Thyroid gland (tissue), 4 donors: Measurements from ENCODE around the gene ATPAF1.

ENCODE experiments used
- POLR2A ChIP-seq, 2 donors: fragments of 450-650 bp; IDR thresholded peaks; one replicate each; pipeline ENCODE4 v1.6.1; 2017; ENCODE audit warnings: antibody characterized with exemption in 2 of 2, mild to moderate bottlenecking in 2 of 2, moderate library complexity in 1 of 2
- TF ChIP-seq, protein P1 (sequence below), 6 experiments: fragments of 200-600 bp in 3 of 6; fragments of 450-650 bp in 3 of 6; sonication (generic) in 3 of 6; IDR thresholded peaks; one replicate each; pipeline ENCODE4 v1.5.1; 2016 to 2019; ENCODE audit warnings: antibody characterized with exemption in 6 of 6, mild to moderate bottlenecking in 2 of 6, inconsistent platforms in 1 of 6, moderate library complexity in 1 of 6

DNA sequence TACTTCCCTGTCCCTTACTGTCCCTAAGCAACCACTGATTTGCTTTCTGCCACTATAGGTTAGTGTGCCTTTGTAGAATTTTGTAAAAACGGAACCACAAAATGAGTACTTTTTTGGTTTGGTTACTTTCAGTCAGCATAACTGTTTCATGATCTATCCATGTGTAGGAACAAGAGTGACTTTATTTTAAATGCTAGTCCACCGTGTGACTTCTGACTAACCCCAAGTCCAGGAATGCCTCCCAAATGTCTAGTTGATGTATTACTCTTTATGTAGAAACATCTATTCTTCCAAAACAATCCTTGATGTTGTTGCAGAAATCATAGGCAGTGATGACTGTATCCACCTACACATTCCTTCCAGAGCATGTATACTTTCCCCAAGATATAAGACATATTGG is 21.3 kb downstream of the ATPAF1 start:
- TF ChIP-seq, protein P1, sequence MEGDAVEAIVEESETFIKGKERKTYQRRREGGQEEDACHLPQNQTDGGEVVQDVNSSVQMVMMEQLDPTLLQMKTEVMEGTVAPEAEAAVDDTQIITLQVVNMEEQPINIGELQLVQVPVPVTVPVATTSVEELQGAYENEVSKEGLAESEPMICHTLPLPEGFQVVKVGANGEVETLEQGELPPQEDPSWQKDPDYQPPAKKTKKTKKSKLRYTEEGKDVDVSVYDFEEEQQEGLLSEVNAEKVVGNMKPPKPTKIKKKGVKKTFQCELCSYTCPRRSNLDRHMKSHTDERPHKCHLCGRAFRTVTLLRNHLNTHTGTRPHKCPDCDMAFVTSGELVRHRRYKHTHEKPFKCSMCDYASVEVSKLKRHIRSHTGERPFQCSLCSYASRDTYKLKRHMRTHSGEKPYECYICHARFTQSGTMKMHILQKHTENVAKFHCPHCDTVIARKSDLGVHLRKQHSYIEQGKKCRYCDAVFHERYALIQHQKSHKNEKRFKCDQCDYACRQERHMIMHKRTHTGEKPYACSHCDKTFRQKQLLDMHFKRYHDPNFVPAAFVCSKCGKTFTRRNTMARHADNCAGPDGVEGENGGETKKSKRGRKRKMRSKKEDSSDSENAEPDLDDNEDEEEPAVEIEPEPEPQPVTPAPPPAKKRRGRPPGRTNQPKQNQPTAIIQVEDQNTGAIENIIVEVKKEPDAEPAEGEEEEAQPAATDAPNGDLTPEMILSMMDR (IDR thresholded peaks at IDR 0.05): no peak
- TF ChIP-seq POLR2A (IDR thresholded peaks at IDR 0.05): no peak
